NCI-H2227 (cell line): ENCODE measurements around the gene GAN.

Source experiments
- DNase-seq: peaks from one replicate; lab custom pipeline; 2025; ENCODE audit not compliant: unreplicated experiment; lab: John Stamatoyannopoulos, UW

GAN gene

DNA sequence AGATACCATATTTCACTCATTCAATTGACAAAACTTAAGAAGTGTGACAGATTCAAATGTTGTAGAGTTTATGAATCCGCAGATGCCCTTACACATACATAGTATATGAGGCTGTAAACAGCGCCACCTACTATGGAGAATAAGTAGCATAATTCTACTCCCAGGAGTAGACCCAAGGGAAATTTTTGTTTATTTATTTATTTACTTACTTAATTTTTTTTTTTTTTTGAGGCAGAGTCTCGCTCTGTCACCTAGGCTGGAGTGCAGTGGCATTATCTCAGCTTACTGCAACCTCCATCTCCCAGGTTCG lies 35.5 kb downstream of the GAN start:
- DNase-seq, result no peak

DNA sequence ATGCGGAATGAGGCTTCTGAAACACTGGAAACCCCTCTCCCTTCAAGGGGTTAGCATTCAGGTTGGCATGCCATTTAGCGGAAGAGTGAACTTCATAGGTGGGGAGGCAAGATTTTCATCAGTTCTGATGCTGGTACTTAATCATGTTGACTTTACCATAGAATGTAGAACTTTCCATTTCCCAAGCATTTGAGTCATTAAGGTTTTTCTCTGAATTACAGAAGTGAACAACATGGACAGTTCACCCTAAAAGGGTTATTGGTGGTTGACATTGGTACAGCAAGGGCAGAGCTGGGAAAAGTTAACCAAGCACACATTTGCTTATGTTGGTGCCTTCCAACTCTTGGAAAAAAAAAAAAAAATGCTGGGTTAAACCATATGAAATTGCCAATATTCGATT lies 39.1 kb downstream of the GAN start:
- DNase-seq, result no peak

DNA sequence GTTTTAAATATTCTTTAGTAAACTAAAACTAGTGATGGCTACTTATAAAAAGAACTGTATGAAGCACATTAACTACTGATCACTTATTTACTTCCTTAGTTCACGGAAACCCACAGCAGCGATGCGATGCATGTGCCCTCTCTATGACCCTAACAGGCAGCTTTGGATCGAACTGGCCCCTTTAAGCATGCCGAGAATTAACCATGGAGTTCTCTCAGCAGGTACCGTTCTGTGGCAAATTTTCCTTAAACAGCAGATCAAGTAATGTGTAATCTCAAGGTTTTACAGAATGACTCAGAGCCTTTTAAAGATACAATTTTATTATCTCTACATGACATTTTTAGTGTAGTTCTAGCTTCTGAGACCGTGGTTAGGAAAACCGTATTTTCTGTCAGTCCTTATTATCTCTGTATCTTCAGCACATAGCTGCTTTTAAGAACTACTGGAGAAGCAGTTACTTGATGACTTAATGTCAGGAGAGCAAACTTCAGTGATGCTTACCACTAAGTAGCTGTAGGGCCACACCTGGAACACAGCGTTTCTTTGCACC lies 43.0 kb downstream of the GAN start:
- DNase-seq, result no peak

DNA sequence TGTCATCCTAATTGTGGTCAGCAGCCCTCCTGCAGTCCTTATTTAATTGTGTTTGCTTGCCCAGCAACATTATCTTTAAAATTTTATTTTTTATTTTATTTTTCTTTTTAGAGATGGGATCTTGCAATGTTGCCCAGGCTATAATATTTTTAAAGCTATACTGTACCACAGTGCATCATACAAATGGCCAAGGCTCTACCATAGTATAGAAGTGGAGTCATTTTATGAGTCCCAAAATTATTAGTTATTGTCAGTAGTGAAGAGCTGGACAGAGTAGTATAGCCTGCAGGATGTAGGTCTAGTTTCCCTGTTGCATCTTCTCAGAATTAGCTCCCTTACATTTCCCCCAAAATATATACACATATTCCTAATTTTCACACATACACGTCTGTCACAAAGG lies 44.1 kb downstream of the GAN start:
- DNase-seq, result no peak

DNA sequence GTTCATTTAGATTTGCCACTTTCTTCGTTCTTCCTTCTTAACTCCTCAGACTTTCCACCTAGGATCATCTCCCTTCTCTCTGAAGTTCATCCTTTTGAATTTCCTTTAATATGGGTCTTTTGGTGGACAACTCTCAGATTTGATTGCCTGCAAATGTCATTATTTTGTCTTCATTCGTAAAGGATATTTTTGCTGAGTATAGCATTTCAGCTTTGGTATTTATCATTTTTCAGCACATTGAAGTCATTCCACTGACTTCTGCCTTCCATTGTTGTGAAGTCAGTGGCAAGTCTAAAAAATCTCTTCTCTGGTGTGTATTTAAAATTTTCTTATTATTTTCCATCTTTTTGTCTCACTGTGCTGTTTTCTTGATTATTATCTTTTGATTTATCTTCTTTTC lies 45.4 kb downstream of the GAN start:
- no peak for DNase-seq

DNA sequence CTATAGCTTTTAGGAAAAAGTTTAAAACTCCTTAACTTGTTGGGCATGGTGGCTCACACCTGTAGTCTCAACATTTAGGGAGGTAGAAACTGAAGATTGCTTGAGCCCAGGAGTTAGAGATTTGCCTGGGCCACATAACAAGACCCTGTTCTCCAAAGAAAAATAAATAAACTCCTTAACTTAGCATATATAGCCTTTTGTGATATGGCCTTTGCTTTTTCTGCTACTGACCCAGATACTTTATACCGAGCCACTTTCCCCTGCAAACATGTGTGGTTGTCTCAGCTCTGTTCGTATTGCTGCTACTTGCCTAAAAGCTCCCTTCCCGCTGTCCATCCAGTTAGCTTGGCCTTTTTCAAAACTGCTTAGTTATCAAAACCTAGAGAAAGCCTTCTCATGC lies 51.0 kb downstream of the GAN start:
- DNase-seq, result no peak

DNA sequence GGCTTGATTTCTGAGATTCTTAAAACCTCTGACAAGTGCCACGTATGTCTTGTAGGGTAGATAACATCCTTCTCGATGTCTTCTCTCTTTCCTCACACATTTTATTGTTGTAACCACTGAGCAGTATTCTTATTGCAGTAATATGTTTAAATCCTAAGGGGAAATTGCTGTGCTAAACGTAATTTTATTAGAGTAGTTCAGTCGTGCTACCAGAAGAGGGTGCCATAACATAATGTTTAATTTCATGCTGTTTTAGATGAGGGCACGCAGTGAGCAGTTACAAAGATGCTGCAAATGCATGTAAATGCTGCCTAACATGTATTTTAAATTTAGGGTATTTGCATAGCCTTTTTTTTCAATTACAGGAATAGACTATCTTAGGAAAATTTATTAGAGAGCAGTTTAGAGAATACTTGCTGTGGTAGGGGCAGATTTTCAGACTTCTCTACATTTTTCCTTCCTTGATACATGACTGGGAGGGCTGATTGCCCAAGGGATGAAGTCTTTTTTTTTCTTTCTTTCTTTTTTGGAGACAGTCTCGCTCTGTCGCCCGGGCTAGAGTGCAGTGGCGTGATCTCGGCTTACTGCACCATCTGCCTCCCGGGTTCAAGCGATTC lies 51.7 kb downstream of the GAN start:
- peak; percentile 56 for DNase-seq

DNA sequence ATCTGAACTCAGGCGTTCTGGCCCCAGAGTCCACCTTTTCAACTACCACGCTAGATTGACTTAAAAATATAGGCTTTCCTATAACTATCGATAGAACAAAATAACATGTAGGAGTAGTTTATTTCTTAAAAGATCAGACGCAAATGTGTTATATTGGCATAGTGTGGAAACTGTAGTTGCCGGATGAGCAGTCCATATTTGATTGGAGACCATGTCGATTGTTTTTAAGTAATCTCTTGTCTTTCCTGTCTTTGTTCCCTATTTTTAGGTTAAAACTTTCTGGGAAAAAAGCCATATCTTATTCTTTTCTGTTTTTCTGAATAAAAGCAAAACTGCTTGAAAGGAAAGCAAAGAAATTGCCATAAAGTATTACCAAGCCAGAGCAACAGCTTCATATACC lies 53.1 kb downstream of the GAN start:
- no peak for DNase-seq

DNA sequence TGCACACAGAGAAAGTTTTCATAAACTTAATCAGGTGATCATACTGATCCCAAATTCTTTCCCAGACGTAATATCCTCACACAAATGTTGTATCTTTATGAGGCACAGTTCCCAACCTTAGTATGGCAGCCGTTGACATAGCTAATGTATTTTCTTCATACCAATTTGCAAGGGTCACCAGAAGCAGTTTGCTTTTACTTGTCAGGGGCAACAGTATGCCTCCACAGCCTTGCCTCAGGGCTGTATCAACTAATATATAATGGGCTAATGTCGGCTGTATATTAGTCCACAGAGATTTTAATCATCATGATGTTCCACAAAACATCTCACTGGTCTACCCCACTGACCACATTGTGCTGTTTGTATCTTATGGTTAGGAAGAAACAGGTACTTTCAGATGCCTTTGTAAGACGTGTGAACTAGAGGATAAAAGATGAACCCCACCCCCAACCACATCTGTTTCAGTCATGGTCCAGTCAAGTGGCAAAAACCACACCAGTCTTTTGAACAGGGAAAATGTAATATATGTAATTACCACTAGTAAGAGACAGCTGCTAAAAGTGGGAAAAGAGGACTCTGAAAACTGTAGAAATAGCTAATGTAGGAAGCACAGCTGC lies 55.2 kb downstream of the GAN start:
- peak; percentile 8 for DNase-seq

DNA sequence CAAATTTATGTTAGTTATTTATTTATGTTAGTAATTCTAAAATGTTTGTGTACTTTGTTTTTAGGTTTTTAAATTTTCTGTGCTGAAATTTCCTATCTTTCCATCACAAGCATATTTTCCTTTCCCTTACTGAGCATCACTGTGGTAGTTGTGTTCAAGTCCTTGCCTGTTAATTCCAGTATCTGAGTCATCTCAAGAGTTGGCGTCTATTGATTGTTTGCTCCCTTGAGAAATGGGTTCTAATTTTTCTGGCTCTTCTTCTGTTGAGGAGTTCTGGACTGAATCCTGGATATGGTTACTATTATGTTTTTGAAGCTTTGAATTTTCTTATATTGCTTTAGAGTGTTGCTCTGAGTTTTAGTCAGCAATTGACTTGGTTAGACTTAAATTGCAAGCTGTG lies 56.3 kb downstream of the GAN start:
- no peak for DNase-seq

DNA sequence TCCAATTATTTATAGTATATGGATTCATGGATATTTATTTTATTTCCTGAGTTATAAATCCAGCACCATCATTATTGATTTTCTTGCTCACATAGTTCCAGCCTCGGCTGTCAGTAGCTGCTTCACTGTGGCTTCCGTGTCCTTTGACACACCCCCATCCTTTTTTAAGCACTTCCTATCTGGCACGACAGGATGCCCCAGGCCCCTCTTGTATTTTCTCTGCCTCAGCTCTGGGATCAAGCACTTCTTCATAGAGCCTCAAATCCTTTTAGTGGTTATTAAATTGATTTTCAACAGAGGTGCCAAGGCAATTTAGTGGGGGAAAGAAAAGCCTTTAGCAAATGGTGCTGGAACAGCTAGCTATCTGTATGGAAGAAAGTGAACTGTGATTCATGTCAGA lies 59.8 kb downstream of the GAN start:
- peak; percentile 11 for DNase-seq

DNA sequence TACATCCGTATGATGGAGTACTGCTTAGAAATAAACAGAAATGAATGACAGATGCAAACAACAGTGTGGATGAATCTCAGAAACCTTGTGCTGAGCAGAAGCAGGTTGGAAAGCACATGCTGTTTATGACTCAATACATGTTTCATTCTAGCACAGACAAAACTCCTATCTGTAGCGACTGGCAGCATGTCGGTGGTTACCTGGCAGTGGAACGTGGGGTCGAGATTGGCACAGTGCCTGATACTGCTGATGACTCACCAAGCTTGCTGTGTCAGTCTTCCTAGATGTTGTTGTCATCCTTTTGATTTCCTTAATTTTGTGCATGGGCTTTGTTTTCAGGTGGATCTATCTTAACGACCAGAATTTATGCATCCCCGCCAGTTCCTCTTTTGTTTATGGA lies 62.1 kb downstream of the GAN start:
- no peak for DNase-seq

DNA sequence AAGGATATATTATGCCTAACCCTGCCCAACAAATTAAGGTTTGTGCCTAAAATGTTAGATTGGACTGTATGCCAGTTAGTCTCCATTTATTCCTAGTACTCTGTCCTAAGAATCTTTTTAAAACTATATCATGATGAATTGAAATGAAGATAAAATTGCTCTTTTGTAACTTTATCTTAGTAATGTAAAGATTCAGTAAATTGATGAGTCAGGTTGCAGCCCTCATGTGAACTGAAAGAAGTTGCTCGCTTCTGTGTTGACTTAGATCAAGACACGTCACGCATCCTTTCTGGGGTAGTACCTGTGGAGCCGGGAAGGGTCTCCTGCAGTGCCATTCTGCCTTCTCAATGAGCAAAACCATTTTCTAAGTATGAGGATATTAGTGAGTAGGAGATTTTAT lies 63.3 kb downstream of the GAN start:
- no peak for DNase-seq

DNA sequence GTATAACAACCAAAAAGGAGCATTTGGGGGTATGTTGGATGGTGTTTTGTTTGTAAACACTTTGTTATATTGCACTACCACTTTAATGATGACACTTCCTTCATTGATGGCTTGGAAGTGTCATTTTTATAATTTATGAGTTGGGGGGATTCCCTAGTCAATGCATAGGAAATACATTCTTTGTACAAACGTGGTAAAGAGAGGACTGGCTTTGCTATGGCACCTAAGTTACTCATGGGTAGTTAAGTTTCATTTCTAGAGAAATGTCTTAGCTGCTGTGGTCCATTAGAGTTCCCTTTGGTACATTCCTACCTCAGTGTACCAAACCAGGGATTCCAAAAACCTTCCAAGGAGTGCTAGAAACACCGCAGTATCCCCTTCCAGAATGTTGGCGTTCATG lies 66.2 kb downstream of the GAN start:
- no peak for DNase-seq

DNA sequence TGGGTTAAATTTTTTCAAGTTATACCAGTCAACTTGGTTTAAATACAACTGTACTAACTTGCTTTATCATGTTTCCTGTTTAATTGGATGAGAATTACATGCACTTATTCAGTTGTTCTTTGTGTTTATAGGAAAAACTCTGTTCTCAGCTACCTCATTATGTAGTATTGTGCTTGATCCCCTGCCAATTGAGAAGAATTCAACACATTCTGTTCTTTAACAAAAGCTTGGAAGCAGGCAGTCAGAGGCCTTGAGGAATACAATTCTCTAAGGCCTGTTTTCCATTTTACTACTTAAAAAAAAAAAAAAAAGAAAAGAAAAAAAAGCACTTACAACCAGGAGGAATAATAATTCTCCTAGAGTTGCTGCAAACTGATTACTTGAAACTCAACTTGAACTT lies 69.2 kb downstream of the GAN start:
- no peak for DNase-seq

DNA sequence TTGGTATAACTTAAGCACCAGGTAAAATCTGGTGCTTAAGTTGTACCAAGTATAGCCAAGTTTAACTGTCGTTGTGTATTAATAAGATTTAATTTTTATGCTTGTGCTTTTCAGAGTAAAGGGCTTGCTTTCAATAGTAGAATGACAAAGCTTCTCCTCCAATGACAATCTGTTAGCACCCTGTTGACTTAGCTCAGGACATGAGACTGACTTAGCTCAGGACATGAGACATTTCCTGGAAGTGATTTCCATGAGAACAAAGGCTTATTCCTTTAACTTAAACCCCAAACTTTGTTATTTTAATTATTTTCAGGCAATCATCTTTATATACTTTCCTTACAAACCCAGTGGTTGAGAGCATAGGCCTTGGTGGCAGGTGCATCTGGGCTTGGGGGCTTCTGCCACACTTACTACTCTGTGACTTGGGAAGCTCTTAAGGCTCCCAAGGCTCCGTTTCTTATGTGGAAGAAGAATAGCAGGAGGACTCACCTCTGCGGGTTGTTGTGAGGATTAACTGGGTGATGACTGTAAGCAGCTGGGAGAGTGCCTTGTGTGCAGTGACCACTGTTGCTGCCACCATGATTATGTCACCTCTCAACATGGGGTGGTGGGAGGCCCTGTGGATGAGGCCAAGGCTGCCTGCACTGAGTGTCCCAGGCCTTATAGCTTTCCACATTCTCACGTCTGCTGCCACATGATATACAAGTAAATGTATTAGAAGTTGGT lies 70.4 kb downstream of the GAN start:
- DNase-seq, result no peak

DNA sequence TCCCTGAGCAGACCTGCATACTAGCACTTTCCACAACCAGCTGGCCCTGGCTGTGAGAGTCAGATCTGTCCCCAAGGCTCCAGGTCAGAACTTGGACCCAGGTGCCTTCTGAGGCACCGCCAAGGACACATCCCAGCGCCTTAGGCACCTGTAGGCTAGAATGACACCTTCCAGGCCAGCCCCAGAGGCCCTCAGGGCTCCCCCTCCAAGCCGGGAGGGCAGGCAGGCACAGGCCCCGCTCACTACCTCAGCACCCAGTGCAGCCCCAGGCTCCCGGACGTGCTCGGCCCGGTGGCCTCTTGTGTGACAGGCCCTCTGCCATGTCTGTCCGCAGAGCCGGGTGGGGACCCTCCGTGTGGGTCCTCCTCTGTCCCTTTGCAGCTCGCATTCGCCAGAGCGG lies 73.6 kb downstream of the GAN start:
- DNase-seq, result no peak

DNA sequence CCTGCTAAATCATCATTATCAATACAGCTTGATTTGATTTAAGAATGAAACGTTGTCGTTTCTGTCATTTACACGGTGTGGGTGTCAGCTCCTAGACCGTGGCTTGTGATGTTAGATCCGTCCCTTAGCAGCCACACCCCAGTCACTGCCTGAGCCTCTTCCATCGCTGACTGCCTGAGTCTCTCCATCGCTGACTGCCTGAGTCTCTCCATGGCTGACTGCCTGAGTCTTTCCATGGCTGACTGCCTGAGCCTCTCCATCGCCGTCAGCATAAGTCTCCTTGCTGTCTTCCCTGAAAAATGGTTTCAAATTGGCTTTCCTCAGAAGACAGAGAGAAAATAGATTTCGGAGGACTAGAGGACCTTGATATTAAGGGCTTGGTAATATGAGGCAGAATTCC lies 76.1 kb downstream of the GAN start:
- no peak for DNase-seq

DNA sequence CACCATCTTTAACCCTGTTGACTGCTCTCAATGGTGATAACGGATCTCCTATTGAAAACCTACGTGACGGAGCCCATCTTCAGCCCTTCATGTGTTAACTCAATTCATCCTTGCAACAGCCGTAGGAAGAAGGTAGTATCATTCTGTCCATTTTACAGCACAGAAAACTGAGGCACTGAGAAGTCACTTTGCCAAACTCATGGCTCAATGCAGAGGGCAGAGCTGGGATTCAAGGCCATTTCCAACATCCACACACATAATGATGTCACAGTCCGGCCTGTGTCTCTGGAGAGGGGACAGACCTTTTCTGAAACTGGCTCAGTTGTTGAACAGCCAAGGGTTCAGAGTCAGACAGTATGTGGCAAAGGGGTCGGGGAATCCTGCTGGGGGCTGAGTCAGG lies 77.2 kb downstream of the GAN start:
- no peak for DNase-seq

DNA sequence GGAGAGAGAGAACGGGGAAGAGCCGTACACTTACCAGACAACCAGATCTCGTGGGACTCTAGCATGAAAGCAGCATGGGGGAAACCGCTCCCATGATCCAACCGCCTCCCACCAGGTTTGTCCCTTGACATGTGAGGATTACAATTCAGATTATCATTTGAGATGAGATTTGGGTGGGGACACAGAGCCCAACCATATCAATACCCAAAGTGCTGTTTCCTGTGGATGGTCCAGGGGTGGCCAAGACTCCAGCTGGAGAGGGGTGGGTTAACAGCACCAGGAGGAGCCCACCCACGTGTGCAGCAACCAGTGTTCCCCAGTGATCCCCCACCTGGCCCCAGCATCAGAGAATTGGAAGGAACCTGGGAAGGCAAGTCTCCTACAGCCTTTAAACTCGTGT lies 79.7 kb downstream of the GAN start:
- DNase-seq, result no peak

DNA sequence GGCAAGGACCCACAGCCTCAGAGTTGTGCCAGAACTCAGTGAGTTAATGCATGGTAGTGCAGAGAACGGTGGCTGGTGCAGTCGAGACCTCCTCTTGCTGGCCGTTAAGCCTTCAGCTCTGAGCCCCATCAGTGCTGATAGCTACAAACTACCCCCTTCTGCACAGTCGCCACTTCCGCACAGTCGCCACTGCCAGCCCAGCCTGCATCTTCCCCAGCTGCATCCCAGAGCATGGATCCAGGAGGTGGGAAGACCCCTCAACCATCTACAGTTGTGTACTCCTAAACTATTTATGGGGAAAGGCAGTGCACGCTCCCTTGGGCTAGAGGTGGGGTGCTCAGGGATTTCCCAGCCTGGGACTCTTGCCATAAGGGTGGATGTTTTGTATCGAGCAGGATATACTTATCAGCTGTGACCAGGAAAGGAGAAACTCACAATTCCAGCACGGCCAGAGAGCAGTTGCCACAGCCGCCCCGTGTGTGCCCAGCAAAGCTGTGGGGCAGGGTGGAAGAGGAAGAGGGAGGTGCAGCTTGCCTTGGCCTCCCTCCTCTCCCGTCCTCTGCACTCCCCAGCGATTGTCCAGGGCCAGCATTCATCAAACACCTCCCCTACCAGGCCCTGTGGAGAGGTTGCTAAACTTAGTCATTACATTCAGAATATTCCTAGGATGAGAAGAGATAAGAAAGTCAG lies 80.3 kb downstream of the GAN start:
- no peak for DNase-seq
